NCI-H187 (cell line): Measurements from ENCODE around the gene SVEP1.
"Not testable (repeated sequence)": the region's sequence is repeated elsewhere in the genome, so short reads cannot be mapped to it uniquely, and the experiment has no call there.

Experiments
- DNase-seq, 2 experiments: peaks; one replicate each; lab custom pipeline; 2025; lab: John Stamatoyannopoulos, UW

The SVEP1 gene

GRCh38 chr9:110578575-110579033 is 937 bp downstream of the SVEP1 start:
- no peak for DNase-seq

GRCh38 chr9:110575945-110576344 is 3.6 kb downstream of the SVEP1 start:
- DNase-seq = no peak

GRCh38 chr9:110575169-110575568 is 4.4 kb downstream of the SVEP1 start:
- no peak for DNase-seq

GRCh38 chr9:110573305-110573704 is 6.2 kb downstream of the SVEP1 start:
- DNase-seq = no peak

- DNase-seq = no peak
Observed at GRCh38 chr9:110571801-110572483, 7.6 kb downstream of the SVEP1 start.

- no peak for DNase-seq
Observed at GRCh38 chr9:110566156-110566555, 13.4 kb downstream of the SVEP1 start.

- DNase-seq = no peak
Observed at GRCh38 chr9:110561826-110562225, 17.7 kb downstream of the SVEP1 start.

- no peak for DNase-seq
Observed at GRCh38 chr9:110559869-110560268, 19.7 kb downstream of the SVEP1 start.

GRCh38 chr9:110555551-110556331 is 23.8 kb downstream of the SVEP1 start:
- DNase-seq = no peak

- no peak for DNase-seq
Observed at GRCh38 chr9:110546411-110546871, 33.1 kb downstream of the SVEP1 start.

GRCh38 chr9:110545705-110546104 is 33.8 kb downstream of the SVEP1 start:
- no peak for DNase-seq

GRCh38 chr9:110543631-110544051 is 35.9 kb downstream of the SVEP1 start:
- no peak for DNase-seq

- no peak for DNase-seq
Observed at GRCh38 chr9:110541950-110542349, 37.6 kb downstream of the SVEP1 start.

- DNase-seq = no peak
Observed at GRCh38 chr9:110538647-110539041, 40.9 kb downstream of the SVEP1 start.

- no peak for DNase-seq
Observed at GRCh38 chr9:110537841-110538646, 41.5 kb downstream of the SVEP1 start.

GRCh38 chr9:110536822-110537221 is 42.7 kb downstream of the SVEP1 start:
- no peak for DNase-seq

- not testable (repeated sequence) for DNase-seq
Observed at GRCh38 chr9:110534162-110534561, 45.4 kb downstream of the SVEP1 start.

GRCh38 chr9:110532908-110533665 is 46.5 kb downstream of the SVEP1 start:
- DNase-seq = no peak

- DNase-seq = no peak
Observed at GRCh38 chr9:110531776-110532175, 47.8 kb downstream of the SVEP1 start.

- not testable (repeated sequence) for DNase-seq
Observed at GRCh38 chr9:110531241-110531640, 48.3 kb downstream of the SVEP1 start.

GRCh38 chr9:110528645-110529044 is 50.9 kb downstream of the SVEP1 start:
- DNase-seq = no peak

GRCh38 chr9:110526426-110526825 is 53.1 kb downstream of the SVEP1 start:
- no peak for DNase-seq
